ENCODE results near the gene RND1. TPM values are rescaled to one million over a fixed set of nuclear protein-coding genes. Genes with fewer than 3 reads are reported as not detected.

Gene RND1
- polyA plus RNA-seq, 1 donor (not counting 4 experiments of a cell fraction or from before 2014, with no cell fraction given), result 0.16 TPM

DNA sequence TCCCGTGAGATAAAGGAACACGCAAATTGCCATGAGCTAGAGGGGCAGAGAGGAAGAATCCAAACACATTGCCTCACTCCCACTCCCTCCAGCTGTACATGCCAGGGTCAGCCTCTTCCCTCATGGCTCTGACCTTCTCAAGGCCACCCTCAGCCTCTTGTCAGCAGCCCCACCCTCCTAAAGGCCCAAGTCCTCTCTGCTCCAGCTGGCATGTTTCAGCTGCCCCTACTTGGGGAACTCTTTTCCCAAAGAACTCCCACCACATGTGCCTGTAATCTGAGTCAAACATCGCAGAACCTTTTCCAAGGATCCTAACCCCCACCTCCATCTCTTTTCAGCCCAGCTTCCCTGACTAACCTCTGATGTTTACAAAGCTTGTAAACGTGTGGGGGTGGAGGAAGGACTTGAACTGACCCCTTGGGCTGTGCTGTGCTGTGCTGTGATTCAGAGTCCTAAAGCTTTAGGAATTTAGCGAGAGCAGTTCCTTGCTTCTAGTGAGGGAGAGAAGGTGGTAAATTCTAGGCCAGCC is 54.7 kb downstream of the RND1 start:
- no peak overlapping the region for H3K27ac ChIP-seq (ENCODE audit: control insufficient read depth, insufficient read depth, low read length)

DNA sequence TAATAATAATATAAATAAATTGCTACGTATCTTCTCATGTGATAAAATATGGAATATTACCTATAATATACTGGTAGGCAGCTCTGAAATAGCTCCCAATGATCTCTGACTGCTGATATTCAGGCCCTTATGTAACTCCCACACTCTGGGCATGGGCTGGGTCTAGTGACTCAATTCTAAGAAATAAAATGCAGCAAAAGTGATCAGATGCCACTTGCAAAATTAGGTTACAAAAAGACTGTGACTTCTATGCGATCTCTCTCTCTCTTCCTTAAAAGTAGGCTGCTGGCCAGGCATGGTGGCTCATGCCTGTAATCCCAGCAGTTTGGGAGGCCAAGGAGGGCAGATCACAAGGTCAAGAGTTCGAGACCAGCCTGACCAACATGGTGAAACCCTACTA is 57.7 kb downstream of the RND1 start:
- no peaks in the 10 kb centered on the region for H3K9me1 ChIP-seq (ENCODE audit: control insufficient read depth, extremely low read depth, insufficient read depth, low read length)
- DNase-seq (ENCODE audit: low read depth, low spot score) (no peak), FAIRE-seq (no peak)
- H4K20me1 ChIP-seq (ENCODE audit: control insufficient read depth, extremely low read depth, insufficient read depth, low read length), result no peaks in the 10 kb centered on the region
- no peak overlapping the region for H3K27ac ChIP-seq (ENCODE audit: control insufficient read depth, insufficient read depth, low read length)
- H3K9ac ChIP-seq (ENCODE audit: control insufficient read depth, extremely low read depth, insufficient read depth, low read length), result no peak overlapping the region
- H3K27me3 ChIP-seq (ENCODE audit: control insufficient read depth, extremely low read depth, insufficient read depth, low read length), result no peaks in the 10 kb centered on the region
- TF ChIP-seq, protein P1, sequence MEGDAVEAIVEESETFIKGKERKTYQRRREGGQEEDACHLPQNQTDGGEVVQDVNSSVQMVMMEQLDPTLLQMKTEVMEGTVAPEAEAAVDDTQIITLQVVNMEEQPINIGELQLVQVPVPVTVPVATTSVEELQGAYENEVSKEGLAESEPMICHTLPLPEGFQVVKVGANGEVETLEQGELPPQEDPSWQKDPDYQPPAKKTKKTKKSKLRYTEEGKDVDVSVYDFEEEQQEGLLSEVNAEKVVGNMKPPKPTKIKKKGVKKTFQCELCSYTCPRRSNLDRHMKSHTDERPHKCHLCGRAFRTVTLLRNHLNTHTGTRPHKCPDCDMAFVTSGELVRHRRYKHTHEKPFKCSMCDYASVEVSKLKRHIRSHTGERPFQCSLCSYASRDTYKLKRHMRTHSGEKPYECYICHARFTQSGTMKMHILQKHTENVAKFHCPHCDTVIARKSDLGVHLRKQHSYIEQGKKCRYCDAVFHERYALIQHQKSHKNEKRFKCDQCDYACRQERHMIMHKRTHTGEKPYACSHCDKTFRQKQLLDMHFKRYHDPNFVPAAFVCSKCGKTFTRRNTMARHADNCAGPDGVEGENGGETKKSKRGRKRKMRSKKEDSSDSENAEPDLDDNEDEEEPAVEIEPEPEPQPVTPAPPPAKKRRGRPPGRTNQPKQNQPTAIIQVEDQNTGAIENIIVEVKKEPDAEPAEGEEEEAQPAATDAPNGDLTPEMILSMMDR (optimal IDR thresholded peaks at IDR 0.05 in 1 of 3, IDR thresholded peaks at IDR 0.05 in 1 of 3, conservative IDR thresholded peaks at IDR 0.05 in 1 of 3; ENCODE audit: extremely low read depth in 1 of 3, insufficient read depth in 2 of 3, low read length in 3 of 3), result no peak
- no peak for TF ChIP-seq EZH2 (IDR thresholded peaks at IDR 0.05; ENCODE audit: low read length)
- no peak overlapping the region for H3K4me2 ChIP-seq (ENCODE audit: control insufficient read depth, extremely low read depth, insufficient read depth, low read depth, low read length)
- no peaks in the 10 kb centered on the region for H3K36me3 ChIP-seq (ENCODE audit: control insufficient read depth in 2 of 2, extremely low read depth in 1 of 2, insufficient read depth in 2 of 2, low read length in 2 of 2)
- dilution Hi-C loops (cut with MboI; ENCODE audit: extremely low pct_ligation_motif_present, low sequenced_read_pairs), result no loop called here
- no peak overlapping the region for H2AFZ ChIP-seq (ENCODE audit: control insufficient read depth, low read length)
- no peaks in the 10 kb centered on the region for H3K79me2 ChIP-seq (ENCODE audit: control insufficient read depth, insufficient read depth, low read length)
- no peaks in the 10 kb centered on the region for H3K9me3 ChIP-seq (ENCODE audit: control insufficient read depth, low read depth, low read length)
- no peaks in the 10 kb centered on the region for H3K4me1 ChIP-seq (ENCODE audit: control insufficient read depth, extremely low read depth, insufficient read depth, low read length)
- H3K4me3 ChIP-seq (ENCODE audit: control insufficient read depth in 2 of 3, extremely low read depth in 1 of 3, insufficient read depth in 2 of 3, low read depth in 1 of 3, low read length in 3 of 3), result no peak overlapping the region

More for the DNA sequence above, 54.7 kb downstream of the RND1 start:
- Histone ChIP-seq H2AFZ (ENCODE audit: control insufficient read depth, low read length) (no peak overlapping the region), H3K9me3 (ENCODE audit: control insufficient read depth, low read depth, low read length) (no peaks in the 10 kb centered on the region), H3K36me3 (ENCODE audit: control insufficient read depth in 2 of 2, extremely low read depth in 1 of 2, insufficient read depth in 2 of 2, low read length in 2 of 2) (no peaks in the 10 kb centered on the region), H3K9ac (ENCODE audit: control insufficient read depth, extremely low read depth, insufficient read depth, low read length) (no peak overlapping the region), H3K4me3 (ENCODE audit: control insufficient read depth in 2 of 3, extremely low read depth in 1 of 3, insufficient read depth in 2 of 3, low read depth in 1 of 3, low read length in 3 of 3) (no peak overlapping the region), H3K79me2 (ENCODE audit: control insufficient read depth, insufficient read depth, low read length) (no peaks in the 10 kb centered on the region), H3K27me3 (ENCODE audit: control insufficient read depth, extremely low read depth, insufficient read depth, low read length) (no peaks in the 10 kb centered on the region), H3K4me2 (ENCODE audit: control insufficient read depth, extremely low read depth, insufficient read depth, low read depth, low read length) (no peak overlapping the region), H3K4me1 (ENCODE audit: control insufficient read depth, extremely low read depth, insufficient read depth, low read length) (peaks cover 9% of the 10 kb centered on the region), H3K9me1 (ENCODE audit: control insufficient read depth, extremely low read depth, insufficient read depth, low read length) (no peaks in the 10 kb centered on the region), H4K20me1 (ENCODE audit: control insufficient read depth, extremely low read depth, insufficient read depth, low read length) (no peaks in the 10 kb centered on the region)
- FAIRE-seq (no peak), DNase-seq (ENCODE audit: low read depth, low spot score) (no peak)
- dilution Hi-C loops (cut with MboI; ENCODE audit: extremely low pct_ligation_motif_present, low sequenced_read_pairs), result no loop called here
- no peak for TF ChIP-seq EZH2 (IDR thresholded peaks at IDR 0.05; ENCODE audit: low read length)

Small RNA genes within 50 kb of the gene (small RNA-seq; reads per million reads assigned to genes)
- gene AC073610.1 (ENCODE audit: insufficient read length in 3 of 3, low read depth in 3 of 3, low replicate concordance in 1 of 3), result 0 reads per million in 3 experiments
- 0 reads per million in 3 experiments for gene RF00019 (ENCODE audit: insufficient read length in 3 of 3, low read depth in 3 of 3, low replicate concordance in 1 of 3)
- gene RNU6-600P (ENCODE audit: insufficient read length in 3 of 3, low read depth in 3 of 3, low replicate concordance in 1 of 3), result 0 reads per million in 3 experiments

Other genes with a start within 250 kb of the RND1 start
- 36.1 to 42.8 TPM (median 37.8 TPM) in 3 replicates for gene KANSL2, start 183.6 kb downstream of the RND1 start, polyA plus RNA-seq
- 20.4 to 23.4 TPM (median 22.5 TPM) in 3 replicates for gene CCNT1, start 149.2 kb downstream of the RND1 start, polyA plus RNA-seq
- 11.9 to 22.8 TPM (median 13.2 TPM) in 3 replicates for gene ADCY6, start 76.8 kb downstream of the RND1 start, polyA plus RNA-seq
- 16.1 to 19.8 TPM (median 19.3 TPM) in 3 replicates for gene CACNB3, start 47.4 kb downstream of the RND1 start, polyA plus RNA-seq
- gene DDX23, start 13.7 kb downstream of the RND1 start, polyA plus RNA-seq, result 36.9 to 64.6 TPM (median 57.8 TPM) in 3 replicates
- gene FKBP11, start 59.6 kb upstream of the RND1 start, polyA plus RNA-seq, result 9.5 to 18.4 TPM (median 18.1 TPM) in 3 replicates
- 236 to 253 TPM (median 250 TPM) in 3 replicates for gene ARF3, start 91.6 kb upstream of the RND1 start, polyA plus RNA-seq
- gene WNT10B, start 105.9 kb upstream of the RND1 start, polyA plus RNA-seq, result 0.09 to 0.24 TPM (median 0.22 TPM) in 3 replicates
- not detected in 3 replicates for gene WNT1, start 112.5 kb upstream of the RND1 start, polyA plus RNA-seq
- gene DDN, start 133.5 kb upstream of the RND1 start, polyA plus RNA-seq, result 0.09 to 0.17 TPM (median 0.10 TPM) in 3 replicates
- gene PRKAG1, start 152.9 kb upstream of the RND1 start, polyA plus RNA-seq, result 105 to 125 TPM (median 123 TPM) in 3 replicates
- gene KMT2D, start 194.9 kb upstream of the RND1 start, polyA plus RNA-seq, result 9.3 to 12.1 TPM (median 9.8 TPM) in 3 replicates
- 0.31 to 0.63 TPM (median 0.51 TPM) in 3 replicates for gene RHEBL1, start 204.1 kb upstream of the RND1 start, polyA plus RNA-seq
- gene DHH, start 228.9 kb upstream of the RND1 start, polyA plus RNA-seq, result not detected in 3 replicates
- 22.9 to 30.1 TPM (median 28.0 TPM) in 3 replicates for gene LMBR1L, start 245.0 kb upstream of the RND1 start, polyA plus RNA-seq

All from keratinocyte (primary cell).